PC-3 (cell line): ENCODE measurements around the gene NR5A1. TPM values are rescaled to one million over a fixed set of nuclear protein-coding genes. Genes with fewer than 3 reads are reported as not detected.

Experiments used
- ATAC-seq: fragments of 200-7000 bp; cut with Tn5 transposase; 2 replicates; pipeline ENCODE4 v1.9.1; 2020; ENCODE audit warnings: mild to moderate bottlenecking, moderate library complexity
- BruUV-seq: library from RNA; stranded (reverse); fragments of 400-500 nt; replicated peaks from 2 replicates; lab custom pipeline; 2021; lab: Mats Ljungman, UMichigan
- CTCF ChIA-PET: fragments of 300-600 bp; sonication (Branson Sonifier 250); formaldehyde crosslinking; loops from one replicate; lab custom pipeline; 2022; ENCODE audit warnings: antibody characterized with exemption; lab: Charles Lee
- POLR2A ChIA-PET: fragments of 300-600 bp; sonication (Branson Sonifier 250); formaldehyde crosslinking; loops from one replicate; lab custom pipeline; 2022; ENCODE audit warnings: antibody characterized with exemption; ENCODE audit not compliant: unreplicated experiment; lab: Charles Lee
- DNase-seq: peaks from one replicate; pipeline ENCODE4 v3.0.0-alpha.2; 2015
- H2AFZ ChIP-seq: fragments of 300-600 bp; sonication (generic); 2 replicates; pipeline ENCODE4 v1.6.0; 2016; ENCODE audit warnings: antibody characterized with exemption, low read length
- H3F3A ChIP-seq: fragments of 300-600 bp; sonication (generic); one replicate; pipeline ENCODE4 v1.6.0; 2017; ENCODE audit warnings: antibody characterized with exemption, low read length, control low read depth, mild to moderate bottlenecking; ENCODE audit not compliant: unreplicated experiment
- H3K27ac ChIP-seq: fragments of 300-600 bp; sonication (generic); 2 replicates; pipeline ENCODE4 v1.5.1; 2016; ENCODE audit warnings: mild to moderate bottlenecking, low read length
- H3K27me3 ChIP-seq: fragments of 300-600 bp; sonication (generic); 2 replicates; pipeline ENCODE4 v1.6.1; 2016; ENCODE audit warnings: low read length, mixed read lengths
- H3K36me3 ChIP-seq: fragments of 300-600 bp; sonication (generic); 2 replicates; pipeline ENCODE4 v1.6.1; 2016; ENCODE audit warnings: low read depth, mixed run types, low read length, mixed read lengths
- H3K4me1 ChIP-seq: fragments of 300-600 bp; sonication (generic); 2 replicates; pipeline ENCODE4 v1.5.1; 2016; ENCODE audit warnings: low read length; ENCODE audit not compliant: insufficient read depth
- H3K4me2 ChIP-seq: fragments of 300-600 bp; sonication (generic); 2 replicates; pipeline ENCODE4 v1.6.0; 2016; ENCODE audit warnings: low read length
- H3K4me3 ChIP-seq: fragments of 300-600 bp; sonication (generic); 2 replicates; pipeline ENCODE4 v1.5.1; 2016; ENCODE audit warnings: mild to moderate bottlenecking, low read length, mixed read lengths
- H3K79me2 ChIP-seq: fragments of 300-600 bp; sonication (generic); 2 replicates; pipeline ENCODE4 v1.6.1; 2017; ENCODE audit warnings: low read length, mixed read lengths
- H3K9ac ChIP-seq: fragments of 300-600 bp; sonication (generic); 2 replicates; pipeline ENCODE4 v1.6.0; 2016; ENCODE audit warnings: mild to moderate bottlenecking, low read length
- H3K9me2 ChIP-seq: fragments of 300-600 bp; sonication (generic); replicated peaks from 2 replicates; pipeline ENCODE4 v1.6.1; 2016; ENCODE audit warnings: mixed run types, low read length, mixed read lengths
- H3K9me3 ChIP-seq: fragments of 300-600 bp; sonication (generic); 2 replicates; pipeline ENCODE4 v1.6.1; 2016; ENCODE audit warnings: low read length, mixed read lengths
- H4K20me1 ChIP-seq: fragments of 300-600 bp; sonication (generic); 2 replicates; pipeline ENCODE4 v1.6.1; 2016; ENCODE audit warnings: low read length, mixed read lengths
- CTCF ChIP-seq: fragments of 300-600 bp; sonication (generic); conservative IDR thresholded peaks from 2 replicates; pipeline ENCODE4 v1.5.1; 2017; ENCODE audit warnings: antibody characterized with exemption, low read depth, mild to moderate bottlenecking, low read length
- EZH2 ChIP-seq: fragments of 300-600 bp; sonication (generic); IDR thresholded peaks from one replicate; pipeline ENCODE4 v1.6.1; 2017; ENCODE audit warnings: antibody characterized with exemption, mild to moderate bottlenecking, low read length; ENCODE audit not compliant: unreplicated experiment
- EZH2phosphoT487 ChIP-seq: fragments of 300-600 bp; sonication (generic); IDR thresholded peaks from 2 replicates; pipeline ENCODE4 v1.6.1; 2018; ENCODE audit warnings: mild to moderate bottlenecking, antibody characterized with exemption, low read length, borderline replicate concordance
- intact Hi-C: fragments of 100-400 bp; cut with micrococcal nuclease; formaldehyde crosslinking; loops from 2 replicates; pipeline ENCODE4 v1.9.0; 2023
- total RNA-seq: library from RNA; depleted of rRNA; stranded (reverse); fragments of >200 nt; gene quantifications from 2 replicates; pipeline ENCODE4 v1.2.3, GENCODE V29; 2014

Gene NR5A1
- total RNA-seq, 1 experiment from 2014 or later: not detected

GRCh38 chr9:124475158-124475867 lies 31.9 kb downstream of the NR5A1 start:
- Histone ChIP-seq H3K9ac (no peak overlapping the region), H3K9me3 (no peaks in the 10 kb centered on the region), H3K9me2 (no peaks in the 10 kb centered on the region), H3K4me1 (no peaks in the 10 kb centered on the region), H2AFZ (no peak overlapping the region), H3F3A (no peaks in the 10 kb centered on the region), H3K4me3 (no peak overlapping the region), H3K79me2 (no peaks in the 10 kb centered on the region), H3K4me2 (no peak overlapping the region), H3K27me3 (no peaks in the 10 kb centered on the region), H4K20me1 (no peaks in the 10 kb centered on the region), H3K36me3 (no peaks in the 10 kb centered on the region), H3K27ac (no peak overlapping the region)
- TF ChIP-seq EZH2phosphoT487 (no peak), EZH2 (no peak), CTCF (no peak)
- ChIA-PET POLR2A (no interaction called here), CTCF (interaction anchor here (0.6 kb wide), 1 partner anchor 100 kb away, joined by 3 read pairs; no protein-coding TSS in a partner anchor)
- intact Hi-C loops: no loop called here
- no TSS peak for BruUV-seq
- DNase-seq (no peak), ATAC-seq (no peak)

GRCh38 chr9:124474151-124474550 lies 33.0 kb downstream of the NR5A1 start:
- Histone ChIP-seq H3K36me3 (no peaks in the 10 kb centered on the region), H4K20me1 (no peaks in the 10 kb centered on the region), H3K9me3 (no peaks in the 10 kb centered on the region), H2AFZ (no peak overlapping the region), H3F3A (no peaks in the 10 kb centered on the region), H3K4me1 (no peaks in the 10 kb centered on the region), H3K79me2 (no peaks in the 10 kb centered on the region), H3K4me3 (no peak overlapping the region), H3K27ac (no peak overlapping the region), H3K27me3 (no peaks in the 10 kb centered on the region), H3K9ac (no peak overlapping the region), H3K4me2 (no peak overlapping the region), H3K9me2 (no peaks in the 10 kb centered on the region)
- TF ChIP-seq CTCF (no peak), EZH2phosphoT487 (no peak), EZH2 (no peak)
- intact Hi-C loops: no loop called here
- no TSS peak for BruUV-seq
- ATAC-seq: no peak
- DNase-seq: no peak
- POLR2A ChIA-PET: no interaction called here
- CTCF ChIA-PET: no interaction called here

- H3K4me2 ChIP-seq: no peak overlapping the region
- no peaks in the 10 kb centered on the region for H4K20me1 ChIP-seq
- H3K36me3 ChIP-seq: no peaks in the 10 kb centered on the region
- POLR2A ChIA-PET: no interaction called here
- H3K9ac ChIP-seq: no peak overlapping the region
- BruUV-seq: no TSS peak
- CTCF ChIA-PET: no interaction called here
- no peak overlapping the region for H3K4me3 ChIP-seq
- intact Hi-C loops: no loop called here
- H3K9me2 ChIP-seq: no peaks in the 10 kb centered on the region
- TF ChIP-seq CTCF (no peak), EZH2 (no peak), EZH2phosphoT487 (no peak)
- DNase-seq (no peak), ATAC-seq (no peak)
- no peaks in the 10 kb centered on the region for H3K27me3 ChIP-seq
- H3K79me2 ChIP-seq: no peaks in the 10 kb centered on the region
- H3K9me3 ChIP-seq: no peaks in the 10 kb centered on the region
- H3K27ac ChIP-seq: no peak overlapping the region
- H2AFZ ChIP-seq: no peak overlapping the region
- H3F3A ChIP-seq: no peaks in the 10 kb centered on the region
- no peaks in the 10 kb centered on the region for H3K4me1 ChIP-seq
Observed at GRCh38 chr9:124473310-124473709, 33.9 kb downstream of the NR5A1 start.
